Neural cell (in vitro differentiated cells): ENCODE measurements around the gene DDX1. TPM values are rescaled to one million over a fixed set of nuclear protein-coding genes. Genes with fewer than 3 reads are reported as not detected.

Experiments used
- H2AFZ ChIP-seq: fragments of 200-600, 300-800 bp; sonication (generic), shearing (Covaris generic); 2 replicates; pipeline ENCODE4 v1.6.0; 2014; ENCODE audit warnings: low read depth, mild to moderate bottlenecking, antibody characterized with exemption, low read length, moderate library complexity
- H3F3A ChIP-seq: fragments of 200-600 bp; shearing (Covaris generic); 2 replicates; pipeline ENCODE4 v1.6.1; 2016; ENCODE audit warnings: mild to moderate bottlenecking, moderate library complexity, mixed read lengths, antibody characterized with exemption, low read length; ENCODE audit not compliant: insufficient read depth, poor library complexity, severe bottlenecking
- H3K27ac ChIP-seq: fragments of 200-600, 300-800 bp; sonication (generic), shearing (Covaris generic); 2 replicates; pipeline ENCODE4 v1.5.1; 2014; ENCODE audit warnings: mild to moderate bottlenecking, low read length, moderate library complexity
- H3K27me3 ChIP-seq: fragments of 300-800, 200-600 bp; sonication (generic), shearing (Covaris generic); 2 replicates; pipeline ENCODE4 v1.6.0; 2014; ENCODE audit warnings: mild to moderate bottlenecking, low read depth, low read length, moderate library complexity; ENCODE audit not compliant: insufficient read depth
- H3K36me3 ChIP-seq: fragments of 300-800, 200-600 bp; sonication (generic), shearing (Covaris generic); 2 replicates; pipeline ENCODE4 v1.5.1; 2014; ENCODE audit warnings: mild to moderate bottlenecking, antibody characterized with exemption, low read length, moderate library complexity; ENCODE audit not compliant: insufficient read depth
- H3K4me2 ChIP-seq: fragments of 300-800, 200-600 bp; sonication (generic), shearing (Covaris generic); 2 replicates; pipeline ENCODE4 v1.6.0; 2014; ENCODE audit warnings: mild to moderate bottlenecking, low read length
- H3K4me3 ChIP-seq: fragments of 300-800, 200-600 bp; sonication (generic), shearing (Covaris generic); 2 replicates; pipeline ENCODE4 v1.5.1; 2014; ENCODE audit warnings: mild to moderate bottlenecking, low read length, moderate library complexity
- H3K79me2 ChIP-seq: fragments of 200-600 bp; shearing (Covaris generic); replicated peaks from 2 replicates; pipeline ENCODE4 v1.6.0; 2014; ENCODE audit warnings: mild to moderate bottlenecking, low read length, moderate library complexity; ENCODE audit not compliant: insufficient read depth
- H3K9ac ChIP-seq: fragments of 300-800, 200-600 bp; sonication (generic), shearing (Covaris generic); 2 replicates; pipeline ENCODE4 v1.6.1; 2016; ENCODE audit warnings: mild to moderate bottlenecking, low read length, mixed read lengths
- H3K9me2 ChIP-seq: fragments of 200-600 bp; shearing (Covaris generic); 2 replicates; pipeline ENCODE4 v1.6.1; 2016; ENCODE audit warnings: mild to moderate bottlenecking, low read length, mixed read lengths; ENCODE audit not compliant: insufficient read depth
- H3K9me3 ChIP-seq: fragments of 200-600, 300-800 bp; sonication (generic), shearing (Covaris generic); 2 replicates; pipeline ENCODE4 v1.6.1; 2016; ENCODE audit warnings: mild to moderate bottlenecking, mixed run types, low read length, moderate library complexity, mixed read lengths
- H4K20me1 ChIP-seq: fragments of 200-600 bp; shearing (Covaris generic); 2 replicates; pipeline ENCODE4 v1.6.1; 2016; ENCODE audit warnings: mild to moderate bottlenecking, mixed run types; ENCODE audit not compliant: insufficient read depth
- EP300 ChIP-seq: fragments of 450-650 bp; conservative IDR thresholded peaks from 2 replicates; pipeline ENCODE4 v1.6.1; 2014; ENCODE audit warnings: antibody characterized with exemption, mild to moderate bottlenecking, moderate library complexity; ENCODE audit not compliant: poor library complexity, severe bottlenecking
- EZH2 ChIP-seq: fragments of 200-600, 300-800 bp; shearing (Covaris generic), sonication (generic); IDR thresholded peaks from 2 replicates; pipeline ENCODE4 v1.6.1; 2014; ENCODE audit warnings: antibody characterized with exemption, low read length, borderline replicate concordance, mild to moderate bottlenecking; ENCODE audit not compliant: insufficient read depth, poor library complexity, severe bottlenecking
- MXI1 ChIP-seq: fragments of 450-650 bp; conservative IDR thresholded peaks from 2 replicates; pipeline ENCODE4 v1.6.1; 2014; ENCODE audit warnings: antibody characterized with exemption, mild to moderate bottlenecking; ENCODE audit not compliant: poor library complexity, severe bottlenecking
- POLR2AphosphoS5 ChIP-seq: IDR thresholded peaks from 2 replicates; pipeline ENCODE4 v1.6.1; 2012
- RAD21 ChIP-seq: fragments of 450-650 bp; conservative IDR thresholded peaks from 2 replicates; pipeline ENCODE4 v1.6.1; 2014; ENCODE audit warnings: antibody characterized with exemption, mild to moderate bottlenecking, moderate library complexity
- SMC3 ChIP-seq: fragments of 450-650 bp; conservative IDR thresholded peaks from 2 replicates; pipeline ENCODE4 v1.6.1; 2014; ENCODE audit warnings: antibody characterized with exemption, mild to moderate bottlenecking, moderate library complexity; ENCODE audit not compliant: poor library complexity
- TAF1 ChIP-seq: IDR thresholded peaks from 2 replicates; pipeline ENCODE4 v1.6.1; 2012; ENCODE audit warnings: low read depth
- polyA plus RNA-seq: library from polyadenylated mRNA; depleted of rRNA; stranded (reverse); fragments of >200 nt; gene quantifications from 2 replicates; pipeline ENCODE4 v1.2.3, GENCODE V29; 2014
- TF ChIP-seq, protein P1 (sequence below): fragments of 450-650 bp; IDR thresholded peaks from 2 replicates; pipeline ENCODE4 v1.5.1; 2014; ENCODE audit warnings: antibody characterized with exemption, mild to moderate bottlenecking, moderate library complexity; ENCODE audit not compliant: poor library complexity, severe bottlenecking

The DDX1 gene
- polyA plus RNA-seq, 1 donor from 2014 or later, result 159 TPM

DNA sequence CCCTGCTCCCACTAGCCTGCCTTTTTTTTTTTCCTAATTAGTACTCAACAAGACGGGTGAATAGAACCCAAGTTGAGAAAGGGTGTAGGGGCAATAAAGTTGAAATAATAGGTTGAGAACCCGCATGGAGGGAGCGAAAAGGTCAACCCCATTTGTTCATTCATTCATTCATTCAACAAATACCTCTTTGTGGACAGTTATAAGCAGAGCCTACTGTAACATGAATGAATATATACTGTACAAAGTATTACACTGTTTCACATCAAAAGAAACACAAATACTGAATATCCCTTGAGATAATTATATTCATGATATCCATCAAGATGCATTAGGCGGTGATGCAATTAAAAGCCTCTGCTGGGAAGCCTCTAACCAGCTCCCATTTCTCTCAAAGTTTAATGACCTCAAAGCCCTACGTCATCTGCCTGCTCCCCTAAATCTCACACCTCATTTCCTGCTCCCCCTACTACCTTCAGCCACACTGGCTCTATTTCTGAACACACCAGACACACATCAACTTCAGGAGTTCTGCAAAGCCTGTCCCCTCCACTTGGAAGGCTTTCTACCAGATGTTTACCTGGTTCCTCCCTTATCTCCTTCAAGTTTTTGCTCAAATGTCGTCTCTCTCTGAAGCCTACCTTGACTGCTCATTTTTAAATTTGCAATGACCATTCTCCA is 29.2 kb upstream of the DDX1 start:
- peaks cover 19% of the 10 kb centered on the region for H3K79me2 ChIP-seq
- H3K9me3 ChIP-seq, result no peaks in the 10 kb centered on the region
- TF ChIP-seq SMC3 (no peak), RAD21 (no peak), EZH2 (no peak), TAF1 (no peak), EP300 (no peak), POLR2AphosphoS5 (no peak)
- TF ChIP-seq, protein P1, sequence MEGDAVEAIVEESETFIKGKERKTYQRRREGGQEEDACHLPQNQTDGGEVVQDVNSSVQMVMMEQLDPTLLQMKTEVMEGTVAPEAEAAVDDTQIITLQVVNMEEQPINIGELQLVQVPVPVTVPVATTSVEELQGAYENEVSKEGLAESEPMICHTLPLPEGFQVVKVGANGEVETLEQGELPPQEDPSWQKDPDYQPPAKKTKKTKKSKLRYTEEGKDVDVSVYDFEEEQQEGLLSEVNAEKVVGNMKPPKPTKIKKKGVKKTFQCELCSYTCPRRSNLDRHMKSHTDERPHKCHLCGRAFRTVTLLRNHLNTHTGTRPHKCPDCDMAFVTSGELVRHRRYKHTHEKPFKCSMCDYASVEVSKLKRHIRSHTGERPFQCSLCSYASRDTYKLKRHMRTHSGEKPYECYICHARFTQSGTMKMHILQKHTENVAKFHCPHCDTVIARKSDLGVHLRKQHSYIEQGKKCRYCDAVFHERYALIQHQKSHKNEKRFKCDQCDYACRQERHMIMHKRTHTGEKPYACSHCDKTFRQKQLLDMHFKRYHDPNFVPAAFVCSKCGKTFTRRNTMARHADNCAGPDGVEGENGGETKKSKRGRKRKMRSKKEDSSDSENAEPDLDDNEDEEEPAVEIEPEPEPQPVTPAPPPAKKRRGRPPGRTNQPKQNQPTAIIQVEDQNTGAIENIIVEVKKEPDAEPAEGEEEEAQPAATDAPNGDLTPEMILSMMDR, result no peak
- no peaks in the 10 kb centered on the region for H3K27me3 ChIP-seq
- peaks cover 9% of the 10 kb centered on the region for H3F3A ChIP-seq
- no peaks in the 10 kb centered on the region for H3K36me3 ChIP-seq
- peak overlapping the region; percentile 15 for H2AFZ ChIP-seq
- no peaks in the 10 kb centered on the region for H4K20me1 ChIP-seq
- H3K9me2 ChIP-seq, result no peaks in the 10 kb centered on the region
- no peak overlapping the region for H3K9ac ChIP-seq
- peak overlapping the region; percentile 78 for H3K27ac ChIP-seq
- peak overlapping the region; percentile 79 for H3K4me3 ChIP-seq
- H3K4me2 ChIP-seq, result peak overlapping the region; percentile 68

GRCh38 chr2:15563227-15564100 is 28.2 kb upstream of the DDX1 start:
- H3K36me3 ChIP-seq, result no peaks in the 10 kb centered on the region
- H3K4me3 ChIP-seq, result no peak overlapping the region
- H3K4me2 ChIP-seq, result no peak overlapping the region
- no peaks in the 10 kb centered on the region for H3K9me2 ChIP-seq
- no peaks in the 10 kb centered on the region for H4K20me1 ChIP-seq
- no peaks in the 10 kb centered on the region for H3K27me3 ChIP-seq
- H3K9ac ChIP-seq, result no peak overlapping the region
- no peak overlapping the region for H2AFZ ChIP-seq
- H3K79me2 ChIP-seq, result peaks cover 13% of the 10 kb centered on the region
- H3F3A ChIP-seq, result peaks cover 9% of the 10 kb centered on the region
- no peaks in the 10 kb centered on the region for H3K9me3 ChIP-seq
- no peak overlapping the region for H3K27ac ChIP-seq
- TF ChIP-seq TAF1, result no peak
- no peak for TF ChIP-seq MXI1
- TF ChIP-seq, protein P1, result no peak
- no peak for TF ChIP-seq EP300
- no peak for TF ChIP-seq EZH2
- no peak for TF ChIP-seq POLR2AphosphoS5
